ENCODE results near the gene MYLK3. TPM values are rescaled to one million over a fixed set of nuclear protein-coding genes. Genes with fewer than 3 reads are reported as not detected.

The MYLK3 gene
- 0.49 TPM for total RNA-seq (ENCODE audit: unreplicated experiment)
- long read RNA-seq: 0 reads

DNA sequence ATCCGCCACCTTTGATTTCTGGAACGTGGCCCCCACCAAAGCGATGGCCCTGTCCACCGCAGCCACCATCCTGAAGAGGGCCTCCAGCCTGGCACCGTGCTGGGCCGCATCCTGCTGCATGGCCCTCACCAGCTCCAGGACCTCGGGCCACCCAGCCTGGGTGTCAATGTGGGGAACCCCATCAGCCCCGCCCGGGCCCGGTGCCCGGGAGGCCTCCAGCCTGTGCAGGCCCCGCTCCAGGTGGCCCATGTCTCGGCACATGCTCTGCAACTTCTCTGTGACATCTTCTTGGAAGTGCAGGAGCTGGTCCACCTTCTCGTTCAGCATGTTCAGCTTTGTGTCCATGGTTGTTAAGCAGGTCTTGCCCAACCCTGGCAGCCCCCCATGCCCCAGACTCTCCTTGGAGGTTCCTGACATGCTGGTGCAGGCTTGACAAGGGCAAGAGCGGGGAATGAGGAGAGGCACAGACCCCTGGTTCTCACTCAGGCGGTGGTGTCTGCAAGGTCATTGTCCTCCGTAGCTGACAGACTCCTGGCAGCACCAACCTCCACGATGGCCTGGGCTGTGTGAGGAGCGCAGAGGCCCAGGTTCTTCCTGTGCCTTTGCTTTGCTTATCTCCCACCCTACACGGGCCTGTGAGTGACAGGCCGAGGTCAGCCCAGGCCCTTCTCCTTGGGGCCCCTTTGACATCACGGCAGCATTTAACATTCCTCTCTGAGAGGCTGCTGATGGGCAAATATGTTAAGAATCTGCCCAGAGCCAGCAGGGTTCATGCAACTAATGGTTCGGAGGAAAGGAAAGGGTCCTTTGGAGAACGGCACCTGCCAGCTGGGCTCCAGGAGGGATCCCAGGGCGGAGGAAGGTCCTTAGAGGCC, at the start of gene MYLK3:
Gene MYLK3 (minus strand): TSS at position 568 of the 875 bp plus-strand sequence. CDS start 151 bp downstream, at position 417.
- TF ChIP-seq, protein P1, sequence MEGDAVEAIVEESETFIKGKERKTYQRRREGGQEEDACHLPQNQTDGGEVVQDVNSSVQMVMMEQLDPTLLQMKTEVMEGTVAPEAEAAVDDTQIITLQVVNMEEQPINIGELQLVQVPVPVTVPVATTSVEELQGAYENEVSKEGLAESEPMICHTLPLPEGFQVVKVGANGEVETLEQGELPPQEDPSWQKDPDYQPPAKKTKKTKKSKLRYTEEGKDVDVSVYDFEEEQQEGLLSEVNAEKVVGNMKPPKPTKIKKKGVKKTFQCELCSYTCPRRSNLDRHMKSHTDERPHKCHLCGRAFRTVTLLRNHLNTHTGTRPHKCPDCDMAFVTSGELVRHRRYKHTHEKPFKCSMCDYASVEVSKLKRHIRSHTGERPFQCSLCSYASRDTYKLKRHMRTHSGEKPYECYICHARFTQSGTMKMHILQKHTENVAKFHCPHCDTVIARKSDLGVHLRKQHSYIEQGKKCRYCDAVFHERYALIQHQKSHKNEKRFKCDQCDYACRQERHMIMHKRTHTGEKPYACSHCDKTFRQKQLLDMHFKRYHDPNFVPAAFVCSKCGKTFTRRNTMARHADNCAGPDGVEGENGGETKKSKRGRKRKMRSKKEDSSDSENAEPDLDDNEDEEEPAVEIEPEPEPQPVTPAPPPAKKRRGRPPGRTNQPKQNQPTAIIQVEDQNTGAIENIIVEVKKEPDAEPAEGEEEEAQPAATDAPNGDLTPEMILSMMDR (IDR thresholded peaks at IDR 0.05; ENCODE audit: partially characterized antibody, unreplicated experiment): no peak
- H3K4me3 Mint-ChIP-seq (ENCODE audit: unreplicated experiment): no peak within 1 kb of the TSS
- no peak for DNase-seq
- peaks cover 3% of the 10 kb centered on the region for H3K4me1 Mint-ChIP-seq (ENCODE audit: low read depth, unreplicated experiment)
- H3K36me3 Mint-ChIP-seq (ENCODE audit: unreplicated experiment): no peaks in the 10 kb centered on the region
- no peaks in the 10 kb centered on the region for H3K9me3 Mint-ChIP-seq (ENCODE audit: unreplicated experiment)
- H3K27me3 Mint-ChIP-seq (ENCODE audit: unreplicated experiment): peaks cover 4% of the 10 kb centered on the region
- H3K27ac Mint-ChIP-seq (ENCODE audit: unreplicated experiment): no peak within 1 kb of the TSS

DNA sequence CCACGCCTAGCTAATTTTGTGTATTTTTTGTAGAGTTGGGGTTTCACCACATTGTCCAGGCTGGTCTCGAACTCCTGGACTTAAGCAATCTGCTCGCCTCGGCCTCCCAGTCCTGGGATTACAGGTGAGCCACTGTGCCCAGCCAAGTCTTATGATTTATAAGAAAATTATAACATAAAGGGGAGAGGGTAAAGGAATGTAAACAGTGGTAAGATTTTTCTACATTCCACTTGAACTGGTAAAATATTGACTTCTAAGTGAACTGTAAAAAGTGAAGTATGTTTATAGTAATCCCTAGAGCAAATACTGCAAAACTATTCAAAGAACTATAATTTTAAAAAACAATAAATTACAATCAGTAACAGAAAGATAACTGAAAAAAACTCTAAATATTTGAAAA, 49.4 kb upstream of the MYLK3 start:
- Mint-ChIP-seq H3K36me3 (ENCODE audit: unreplicated experiment) (peaks cover 15% of the 10 kb centered on the region), H3K9me3 (ENCODE audit: unreplicated experiment) (peaks cover 8% of the 10 kb centered on the region), H3K4me1 (ENCODE audit: low read depth, unreplicated experiment) (no peaks in the 10 kb centered on the region), H3K27me3 (ENCODE audit: unreplicated experiment) (no peaks in the 10 kb centered on the region), H3K27ac (ENCODE audit: unreplicated experiment) (no peak overlapping the region), H3K4me3 (ENCODE audit: unreplicated experiment) (no peak overlapping the region)
- TF ChIP-seq, protein P1 (IDR thresholded peaks at IDR 0.05; ENCODE audit: partially characterized antibody, unreplicated experiment): no peak
- no peak for DNase-seq

DNA sequence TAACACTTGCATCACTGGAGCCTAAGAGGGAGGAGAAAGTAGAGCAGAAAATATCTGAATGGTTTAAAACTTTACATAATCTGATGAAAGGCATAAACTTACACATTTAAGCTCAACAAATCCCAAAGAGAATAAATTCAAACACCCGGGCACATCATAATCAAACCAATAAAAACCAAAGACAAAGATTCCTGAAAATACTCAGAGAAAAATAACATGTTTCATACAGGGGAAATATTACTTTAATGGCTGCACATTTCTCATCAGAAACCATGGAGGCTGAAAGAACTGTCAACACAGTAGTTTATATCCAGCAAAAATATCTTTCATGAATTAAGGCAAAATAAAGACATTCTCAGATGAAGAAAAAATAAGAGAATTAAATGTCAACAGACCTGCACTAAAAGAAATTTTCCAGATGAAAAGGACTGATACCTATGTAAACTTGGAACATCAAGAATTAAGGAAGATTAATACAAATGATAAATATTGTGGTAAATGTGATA, 48.7 kb upstream of the MYLK3 start:
- Mint-ChIP-seq H3K27ac (ENCODE audit: unreplicated experiment) (no peak overlapping the region), H3K27me3 (ENCODE audit: unreplicated experiment) (no peaks in the 10 kb centered on the region), H3K4me1 (ENCODE audit: low read depth, unreplicated experiment) (no peaks in the 10 kb centered on the region), H3K4me3 (ENCODE audit: unreplicated experiment) (no peak overlapping the region), H3K9me3 (ENCODE audit: unreplicated experiment) (peaks cover 10% of the 10 kb centered on the region), H3K36me3 (ENCODE audit: unreplicated experiment) (peaks cover 15% of the 10 kb centered on the region)
- TF ChIP-seq, protein P1 (IDR thresholded peaks at IDR 0.05; ENCODE audit: partially characterized antibody, unreplicated experiment): no peak
- DNase-seq: no peak

DNA sequence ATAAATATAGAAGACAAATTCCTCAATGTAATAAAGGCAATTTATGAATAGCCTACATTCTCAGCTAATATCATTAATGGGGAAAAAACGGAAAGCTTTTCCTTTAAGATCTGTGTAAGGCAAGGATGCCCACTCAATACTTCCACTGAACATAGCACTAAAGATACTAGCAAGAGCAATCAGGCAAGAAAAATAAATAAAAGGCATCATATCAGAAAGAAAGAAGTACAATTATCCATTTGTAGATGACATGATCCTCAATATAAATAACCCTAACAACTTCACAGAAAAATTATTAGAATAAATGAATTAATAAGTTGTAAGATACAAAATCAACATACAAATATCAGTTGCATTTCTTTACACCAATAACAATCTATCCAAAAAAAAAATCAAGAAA, 45.7 kb upstream of the MYLK3 start:
- peaks cover 6% of the 10 kb centered on the region for H3K27me3 Mint-ChIP-seq (ENCODE audit: unreplicated experiment)
- TF ChIP-seq, protein P1 (IDR thresholded peaks at IDR 0.05; ENCODE audit: partially characterized antibody, unreplicated experiment): no peak

More for the DNA sequence above, 45.7 kb upstream of the MYLK3 start:
- Mint-ChIP-seq H3K9me3 (ENCODE audit: unreplicated experiment) (peaks cover 17% of the 10 kb centered on the region), H3K27ac (ENCODE audit: unreplicated experiment) (no peak overlapping the region), H3K4me3 (ENCODE audit: unreplicated experiment) (no peak overlapping the region), H3K4me1 (ENCODE audit: low read depth, unreplicated experiment) (no peaks in the 10 kb centered on the region), H3K36me3 (ENCODE audit: unreplicated experiment) (peaks cover 23% of the 10 kb centered on the region)
- DNase-seq: no peak
